ENCODE data around the gene SIN3A. TPM values are rescaled to one million over a fixed set of nuclear protein-coding genes. Genes with fewer than 3 reads are reported as not detected.

SIN3A gene
- total and polyA plus RNA-seq, 9 of the 15 experiments (the other 6 are each of a cell fraction or from before 2014, with no cell fraction given): 11.1 to 70.3 (median 25.3) TPM

- TF ChIP-seq FOXO4 (CRISPR knock-in tag; IDR thresholded peaks at IDR 0.05) (no peak), E2F3 (CRISPR knock-in tag; IDR thresholded peaks at IDR 0.05) (peak; percentile 80), ETS1 (conservative IDR thresholded peaks at IDR 0.05; ENCODE audit: control insufficient read depth, low read depth, low read length) (peak; percentile 35; the same call in 1 of the 2 replicates), MLLT1 (IDR thresholded peaks at IDR 0.05) (peak in 1 of 2 experiments; percentile 39; a peak in 1 of 4 replicates), HMBOX1 (IDR thresholded peaks at IDR 0.05) (no peak), ZBTB12 (CRISPR knock-in tag; IDR thresholded peaks at IDR 0.05) (0 out of 2 replicates have a peak, but pooled peaks have one; percentile 49), TFE3 (CRISPR knock-in tag; IDR thresholded peaks at IDR 0.05) (no peak), ZNF212 (CRISPR knock-in tag; IDR thresholded peaks at IDR 0.05) (no peak), PRPF4 (IDR thresholded peaks at IDR 0.05; ENCODE audit: insufficient read depth, low read depth, low read length, poor library complexity, severe bottlenecking) (no peak), TCF3 (CRISPR knock-in tag; IDR thresholded peaks at IDR 0.05) (no peak), MXI1 (IDR thresholded peaks at IDR 0.05; ENCODE audit: low read depth, low read length) (peak; percentile 68; the same call in 1 of the 2 replicates), CBX1 (IDR thresholded peaks at IDR 0.05; ENCODE audit: low read depth) (peak; percentile 85), SMAD1 (IDR thresholded peaks at IDR 0.05; ENCODE audit: low read depth, low read length, partially characterized antibody) (peak; percentile 34), NCOA1 (IDR thresholded peaks at IDR 0.05; ENCODE audit: low read depth) (no peak), YY1 (IDR thresholded peaks at IDR 0.05; ENCODE audit: borderline replicate concordance in 1 of 3, control insufficient read depth in 1 of 3, extremely low read depth in 1 of 3, insufficient read depth in 3 of 3, insufficient read length in 1 of 3, insufficient replicate concordance in 2 of 3, low read depth in 1 of 3, low read length in 2 of 3) (peak in 2 of 3 experiments; percentile 9 to 50), SRSF1 (IDR thresholded peaks at IDR 0.05; ENCODE audit: low read depth, low read length) (no peak)
These were observed 2.4 kb upstream of the SIN3A start (continued) for GRCh38 chr15:75453703-75454470.

Measured in K562 (cell line).